GM21737 (cell line): ENCODE results near the gene RPS19.
A peak's percentile ranks its signal among the peaks of the same experiment; 100 is the strongest.

Experiments used
- ATAC-seq: cut with Tn5 transposase; IDR thresholded peaks from one replicate; pipeline ENCODE4 v1.9.1; 2021; ENCODE audit warnings: mild to moderate bottlenecking, moderate library complexity; ENCODE audit not compliant: unreplicated experiment

RPS19 gene

GRCh38 chr19:41877916-41878905 is 18.2 kb downstream of the RPS19 start:
- ATAC-seq: peak; percentile 5

GRCh38 chr19:41879080-41879479 is 19.0 kb downstream of the RPS19 start:
- no peak for ATAC-seq

- no peak for ATAC-seq
Observed at GRCh38 chr19:41879670-41880328, 19.7 kb downstream of the RPS19 start.

GRCh38 chr19:41880329-41880708 is 20.3 kb downstream of the RPS19 start:
- ATAC-seq: no peak

- no peak for ATAC-seq
Observed at GRCh38 chr19:41882568-41883462, 22.8 kb downstream of the RPS19 start, which contains the start of gene ARHGEF1. Gene ARHGEF1 (plus strand): TSS chr19:41883184. CDS start chr19:41888083, 4,899 bp downstream.

- no peak for ATAC-seq
Observed at GRCh38 chr19:41883463-41883820, 23.4 kb downstream of the RPS19 start.

GRCh38 chr19:41883821-41884733 is 24.0 kb downstream of the RPS19 start:
- ATAC-seq: peak; percentile 62

GRCh38 chr19:41886761-41887710 is 27.0 kb downstream of the RPS19 start:
- ATAC-seq: no peak

GRCh38 chr19:41887711-41888382 is 27.8 kb downstream of the RPS19 start:
- no peak for ATAC-seq

GRCh38 chr19:41888926-41889325 is 28.9 kb downstream of the RPS19 start:
- no peak for ATAC-seq

GRCh38 chr19:41889896-41890295 is 29.8 kb downstream of the RPS19 start:
- ATAC-seq: no peak

- no peak for ATAC-seq
Observed at GRCh38 chr19:41890936-41891335, 30.9 kb downstream of the RPS19 start.

- no peak for ATAC-seq
Observed at GRCh38 chr19:41892173-41892902, 32.3 kb downstream of the RPS19 start.

- ATAC-seq: no peak
Observed at GRCh38 chr19:41893899-41894298, 33.8 kb downstream of the RPS19 start.

- no peak for ATAC-seq
Observed at GRCh38 chr19:41894350-41894749, 34.3 kb downstream of the RPS19 start.

- ATAC-seq: no peak
Observed at GRCh38 chr19:41895745-41896580, 35.9 kb downstream of the RPS19 start.

- ATAC-seq: no peak
Observed at GRCh38 chr19:41896581-41896942, 36.5 kb downstream of the RPS19 start.
